A172 (cell line): ENCODE data around the gene ELOVL2. TPM values are rescaled to one million over a fixed set of nuclear protein-coding genes. Genes with fewer than 3 reads are reported as not detected.
A peak's percentile ranks its signal among the peaks of the same experiment; 100 is the strongest.

ENCODE experiments used
- DNase-seq: peaks from one replicate; pipeline ENCODE4 v3.0.0-alpha.2; 2015; ENCODE audit warnings: low spot score
- total RNA-seq: library from RNA; depleted of rRNA; stranded (reverse); fragments of >200 nt; shearing (Covaris generic); gene quantifications from 2 replicates; pipeline ENCODE4 v1.2.3, GENCODE V29; 2014

Gene ELOVL2
- total RNA-seq, 1 experiment from 2014 or later: 10.5 TPM

DNA sequence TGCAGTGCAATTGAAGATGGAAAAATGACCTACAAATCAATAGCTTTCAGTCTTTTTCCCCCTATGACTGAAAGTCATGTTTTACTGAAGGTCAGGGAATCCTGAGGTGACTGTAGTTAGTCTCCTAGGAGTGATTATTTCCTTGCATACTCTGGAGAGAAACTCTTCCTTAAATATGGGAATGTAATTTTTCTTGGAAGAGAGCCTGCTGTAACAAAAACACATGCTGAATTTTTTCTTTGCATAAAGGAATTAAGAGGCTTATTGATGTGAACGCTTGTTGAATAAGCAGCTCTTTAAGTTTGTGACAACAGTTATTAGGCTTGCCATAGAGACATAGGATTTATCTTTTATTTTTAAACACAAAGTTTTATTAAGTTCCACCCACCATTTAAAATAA lies 64.5 kb downstream of the ELOVL2 start:
- DNase-seq: no peak

DNA sequence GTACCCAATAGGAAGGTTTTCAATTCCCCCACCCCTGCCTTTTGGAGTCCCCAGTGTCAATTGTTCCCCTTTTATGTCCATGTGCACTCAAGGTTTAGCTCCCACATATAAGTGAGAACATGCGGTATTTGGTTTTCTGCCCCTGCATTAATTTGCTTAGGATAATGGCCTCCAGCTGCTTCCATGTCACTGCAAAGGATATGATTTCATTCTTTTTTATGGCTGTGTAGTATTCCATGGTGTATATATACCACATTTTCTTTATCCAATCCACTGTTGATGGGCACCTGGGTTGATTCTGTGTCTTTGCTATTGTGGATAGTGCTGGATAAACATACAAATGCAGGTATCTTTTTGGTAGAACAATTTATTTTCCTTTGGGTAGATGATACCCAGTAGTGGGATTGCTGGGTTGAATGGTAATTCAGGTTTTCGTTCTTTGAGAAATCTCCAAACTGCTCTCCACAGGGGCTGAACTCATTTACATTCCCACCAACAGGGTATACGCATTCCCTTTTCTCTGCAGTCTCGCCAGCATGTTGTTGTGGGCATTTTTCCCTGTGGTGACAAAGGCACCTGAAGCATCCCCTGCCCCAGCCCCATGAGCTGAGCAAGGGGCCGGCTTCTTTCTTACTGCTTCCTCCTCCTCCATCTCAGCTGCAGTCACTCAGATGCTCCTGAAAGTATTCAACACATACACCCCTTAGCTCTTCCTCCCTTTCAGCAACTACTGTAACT lies 66.7 kb downstream of the ELOVL2 start:
- no peak for DNase-seq

DNA sequence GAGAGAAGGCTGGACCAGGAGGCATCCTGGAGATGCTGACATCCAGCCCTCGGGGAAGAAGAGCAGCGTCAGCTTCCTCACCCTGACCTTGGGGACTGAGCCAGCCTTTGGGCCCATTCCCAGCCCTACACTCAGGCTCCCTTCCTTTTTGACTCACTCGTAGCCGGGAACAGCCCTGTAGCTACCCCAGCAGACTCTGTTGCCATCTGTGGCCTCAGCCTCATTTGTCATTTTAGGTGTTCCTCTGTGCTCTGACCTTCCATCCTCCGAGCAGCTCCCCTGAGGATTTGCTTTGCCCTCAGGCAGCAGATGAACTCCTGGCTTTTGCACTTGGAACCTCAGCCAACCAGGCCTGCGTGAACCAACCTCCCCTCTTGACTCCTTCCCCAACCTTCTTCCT lies 67.5 kb downstream of the ELOVL2 start:
- no peak for DNase-seq

DNA sequence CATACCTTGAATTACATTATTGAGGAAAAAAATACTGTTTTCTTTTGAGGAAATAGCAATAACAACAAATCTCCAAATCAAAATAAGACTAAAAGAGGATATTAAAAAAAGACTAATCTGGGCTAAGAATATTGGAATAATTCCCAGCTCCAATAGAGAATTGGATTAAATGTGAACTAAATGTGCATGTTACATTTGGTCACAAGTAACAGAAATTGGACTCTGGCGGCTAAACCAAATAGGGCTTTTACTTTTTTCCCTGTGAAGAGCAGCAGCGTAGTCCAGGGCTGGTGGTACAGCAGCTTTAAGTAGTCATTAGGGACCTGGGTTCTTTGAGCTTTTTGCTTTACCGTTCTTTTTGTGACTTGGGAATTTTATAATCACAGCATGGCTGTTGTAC lies 71.9 kb downstream of the ELOVL2 start:
- DNase-seq: no peak

DNA sequence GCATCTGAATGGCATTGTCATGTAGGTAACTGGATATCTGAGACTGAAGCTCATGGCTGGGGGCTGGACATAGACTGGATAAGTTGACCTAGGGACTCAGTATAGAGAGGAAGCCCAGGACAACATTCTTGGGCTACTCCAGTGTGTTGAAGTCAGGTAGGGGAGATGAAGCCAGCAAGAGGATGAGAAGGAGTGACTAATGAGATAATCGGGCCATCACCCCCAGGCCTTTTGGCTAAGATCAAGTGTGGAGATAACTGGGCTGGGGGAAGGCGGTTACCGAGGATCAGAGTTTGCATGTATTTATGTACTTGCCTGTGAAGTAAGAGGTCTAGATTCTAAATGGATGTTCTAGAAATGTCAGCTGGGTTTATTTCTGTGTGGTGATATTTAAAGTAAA lies 73.4 kb downstream of the ELOVL2 start:
- DNase-seq: no peak

DNA sequence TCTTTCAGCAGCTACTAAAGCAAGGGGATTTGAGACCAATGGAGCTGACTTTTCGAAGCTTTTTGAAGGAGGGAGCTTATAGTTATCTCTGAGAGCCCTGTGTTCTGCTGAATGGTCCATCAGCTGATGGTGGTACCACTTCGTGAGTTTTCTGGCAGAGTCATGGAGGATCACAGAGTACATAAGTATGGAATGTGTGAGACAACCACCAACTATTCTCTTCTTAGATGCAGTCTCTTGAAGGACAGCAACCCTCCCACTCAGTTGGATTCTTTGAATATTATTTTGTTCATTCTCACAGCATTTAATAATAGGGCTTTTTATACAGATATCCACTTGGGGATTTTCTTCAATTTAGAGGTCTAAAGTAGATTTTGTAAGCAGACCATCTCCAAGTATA lies 75.3 kb downstream of the ELOVL2 start:
- no peak for DNase-seq

DNA sequence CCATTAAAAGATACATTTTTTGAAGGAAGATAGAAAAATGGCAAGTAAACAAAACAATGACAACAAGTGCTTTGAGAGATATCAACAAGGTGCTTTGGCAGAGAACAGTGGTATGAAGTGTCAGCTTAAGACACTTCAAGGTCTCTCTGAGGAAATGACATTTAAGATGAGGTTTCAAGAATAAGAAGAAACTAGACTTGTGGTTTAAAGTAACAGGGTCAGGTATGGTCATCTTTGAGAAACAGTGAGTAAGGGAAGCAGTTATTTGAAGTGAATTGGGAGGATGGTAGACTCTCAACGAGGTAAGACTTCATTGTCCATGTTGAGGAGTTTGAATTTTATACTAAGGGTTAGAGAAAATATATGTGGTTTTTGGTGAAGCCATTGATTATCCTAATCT lies 79.4 kb downstream of the ELOVL2 start:
- DNase-seq: no peak

DNA sequence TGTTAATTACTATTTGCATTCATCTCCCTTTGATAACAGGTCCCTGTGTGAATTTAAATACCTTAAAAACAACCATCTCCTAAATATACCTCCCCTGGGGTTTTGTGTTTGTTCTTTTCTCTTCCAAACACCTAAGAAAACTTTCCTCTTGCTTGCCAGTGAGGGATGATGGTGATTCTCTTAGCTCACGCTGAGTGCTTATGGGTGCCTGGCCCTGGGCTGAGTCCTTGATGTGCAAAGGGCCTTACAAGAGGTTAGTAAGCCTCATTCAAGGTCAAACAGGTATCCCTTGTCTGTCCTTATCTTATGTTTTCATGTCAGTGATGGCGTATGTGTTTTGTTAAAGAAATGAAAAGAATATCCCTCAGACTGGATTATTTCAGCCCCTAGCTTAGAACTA lies 81.0 kb downstream of the ELOVL2 start:
- no peak for DNase-seq

DNA sequence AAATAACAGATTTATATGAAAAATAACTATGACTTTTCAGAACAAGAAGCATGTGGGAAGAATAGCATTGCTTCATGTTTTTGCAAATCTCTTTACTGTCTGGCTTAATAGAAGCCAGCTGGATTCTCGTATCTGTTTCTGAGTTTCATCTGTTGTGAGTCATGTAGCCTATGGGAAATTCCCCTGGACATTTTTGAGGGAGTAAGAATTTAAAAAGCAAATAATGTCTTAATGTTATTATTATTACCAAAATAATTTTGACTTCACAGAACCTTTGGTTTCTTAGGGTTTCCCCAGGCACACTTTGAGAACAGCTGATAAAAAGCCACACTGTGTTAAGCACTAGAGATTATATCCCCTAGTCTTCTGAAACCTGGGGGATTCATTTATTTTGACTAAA lies 81.4 kb downstream of the ELOVL2 start:
- DNase-seq: peak; percentile 18

DNA sequence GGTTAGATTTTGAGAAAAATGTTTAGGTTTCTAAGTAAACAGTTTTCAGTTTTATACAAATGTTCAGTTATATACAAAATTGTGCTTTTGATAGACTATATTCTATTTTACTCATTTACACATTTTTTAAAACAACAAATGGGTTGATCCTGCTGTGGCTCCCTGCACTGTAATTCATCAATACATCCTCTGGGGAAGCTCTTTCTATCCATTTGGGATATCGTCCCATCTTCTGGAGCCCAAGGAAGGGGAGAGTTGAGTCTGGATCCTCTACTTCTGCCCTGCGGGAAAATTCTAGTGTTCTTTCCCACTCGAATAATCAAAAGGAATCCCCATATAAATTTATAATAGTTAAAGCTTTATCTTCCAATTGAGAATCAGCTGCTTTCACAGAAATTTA lies 82.3 kb downstream of the ELOVL2 start:
- DNase-seq: no peak

DNA sequence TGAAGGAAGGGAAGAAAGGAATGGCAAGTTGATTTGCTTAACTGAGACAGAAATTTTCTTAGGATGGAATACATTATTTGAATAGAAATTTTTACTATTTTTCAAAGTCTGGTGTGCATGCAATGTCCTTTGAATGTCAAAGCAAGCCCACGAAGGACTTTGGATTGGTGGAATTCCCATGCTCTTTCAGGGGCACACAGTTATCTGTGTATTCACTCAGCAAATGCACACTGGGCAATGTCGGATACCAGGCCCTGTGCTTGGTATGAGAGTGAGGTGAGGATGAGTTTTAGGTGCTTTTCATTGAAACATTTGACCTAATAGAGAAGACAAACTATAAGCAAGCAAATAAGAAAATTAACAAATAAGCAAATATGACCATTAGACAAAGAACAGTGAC lies 83.9 kb downstream of the ELOVL2 start:
- DNase-seq: no peak

DNA sequence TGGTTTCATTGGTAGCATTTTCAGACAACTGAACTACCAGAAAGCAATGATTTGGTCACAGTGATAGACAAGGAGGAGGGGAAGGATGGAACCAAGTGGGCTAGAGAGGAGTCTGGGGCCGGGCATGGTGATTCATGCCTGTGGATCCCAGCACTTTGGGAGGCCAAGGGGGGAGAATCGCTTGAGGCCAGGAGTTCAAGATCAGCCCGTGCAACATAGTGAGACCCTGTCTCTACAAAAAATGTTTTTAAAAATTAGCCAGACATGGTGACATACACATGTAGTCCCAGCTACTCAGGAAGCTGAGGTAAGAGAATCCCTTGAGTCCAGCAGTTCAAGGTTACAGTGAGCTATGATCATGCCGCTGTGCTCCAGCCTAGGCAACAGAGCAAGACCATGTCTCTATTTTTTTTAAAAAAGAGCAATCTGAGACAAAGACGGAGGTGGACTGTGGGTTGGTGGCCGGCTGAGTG lies 86.7 kb downstream of the ELOVL2 start:
- no peak for DNase-seq

DNA sequence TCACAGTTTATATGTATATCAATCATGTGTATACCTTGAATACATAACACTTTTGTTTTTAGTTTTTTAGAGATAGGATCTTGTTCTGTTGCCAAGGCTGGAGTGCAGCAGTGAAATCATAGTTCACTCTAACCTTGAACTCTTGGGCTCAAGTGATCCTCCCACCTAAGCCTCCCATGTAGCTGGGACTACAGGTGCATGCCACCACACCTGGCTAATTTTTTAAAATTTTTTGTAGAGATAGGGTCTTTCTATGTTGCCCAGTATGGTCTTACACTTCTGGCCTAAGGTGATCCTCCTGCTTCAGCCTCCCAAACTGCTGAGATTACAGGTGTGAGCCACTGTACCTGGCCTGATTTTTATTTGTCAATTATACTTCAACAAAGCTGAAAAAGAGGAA lies 87.3 kb downstream of the ELOVL2 start:
- DNase-seq: no peak

DNA sequence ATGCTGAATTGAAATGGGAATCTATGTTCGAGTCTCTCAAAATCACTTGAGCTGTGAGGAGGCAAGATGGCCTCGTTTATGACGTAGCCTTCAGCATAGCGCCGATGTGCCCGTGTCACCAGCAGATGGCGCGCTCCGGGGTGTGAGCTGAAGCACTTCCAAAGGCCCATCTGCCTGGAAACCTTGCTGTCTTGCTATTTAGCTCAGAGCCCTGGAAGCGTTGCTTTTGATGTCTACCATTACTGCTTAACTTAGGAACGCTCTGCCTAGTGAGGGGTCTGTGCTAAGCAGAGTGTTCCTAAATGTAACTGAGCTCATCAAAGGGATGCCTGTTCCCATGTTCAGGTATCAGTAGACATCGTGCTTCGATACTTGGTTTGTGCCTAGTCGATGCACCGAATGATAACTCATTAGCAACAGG lies 89.5 kb downstream of the ELOVL2 start:
- DNase-seq: peak; percentile 78

DNA sequence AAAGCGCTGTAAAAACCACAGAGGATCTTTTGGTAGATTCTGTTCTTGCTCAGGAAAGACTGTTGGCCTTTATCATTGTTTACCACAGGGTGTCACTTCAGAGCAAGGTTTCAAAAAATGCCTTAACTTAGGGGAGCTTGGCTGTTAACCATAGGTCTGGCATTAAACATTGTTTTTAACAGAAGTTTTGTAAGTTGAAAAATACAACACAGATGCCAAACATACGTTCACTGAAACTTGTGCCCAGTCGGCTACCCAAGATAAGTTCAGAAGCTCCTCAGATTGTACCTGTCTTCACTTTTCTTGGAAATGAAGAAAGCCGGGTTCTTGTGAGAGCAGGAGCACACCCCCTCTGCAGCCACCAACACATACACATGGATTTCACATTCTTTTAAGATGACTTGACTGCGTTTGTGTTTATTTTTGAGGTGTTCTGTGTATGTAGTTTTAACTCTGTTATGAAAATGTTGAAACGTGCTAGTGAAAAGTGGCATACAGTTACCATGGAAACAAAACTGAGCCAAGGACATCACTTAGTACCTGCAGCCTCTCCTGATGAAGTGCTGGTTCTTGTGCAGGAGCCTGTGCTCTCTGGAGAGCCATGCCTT lies 92.3 kb downstream of the ELOVL2 start:
- peak; percentile 53 for DNase-seq

DNA sequence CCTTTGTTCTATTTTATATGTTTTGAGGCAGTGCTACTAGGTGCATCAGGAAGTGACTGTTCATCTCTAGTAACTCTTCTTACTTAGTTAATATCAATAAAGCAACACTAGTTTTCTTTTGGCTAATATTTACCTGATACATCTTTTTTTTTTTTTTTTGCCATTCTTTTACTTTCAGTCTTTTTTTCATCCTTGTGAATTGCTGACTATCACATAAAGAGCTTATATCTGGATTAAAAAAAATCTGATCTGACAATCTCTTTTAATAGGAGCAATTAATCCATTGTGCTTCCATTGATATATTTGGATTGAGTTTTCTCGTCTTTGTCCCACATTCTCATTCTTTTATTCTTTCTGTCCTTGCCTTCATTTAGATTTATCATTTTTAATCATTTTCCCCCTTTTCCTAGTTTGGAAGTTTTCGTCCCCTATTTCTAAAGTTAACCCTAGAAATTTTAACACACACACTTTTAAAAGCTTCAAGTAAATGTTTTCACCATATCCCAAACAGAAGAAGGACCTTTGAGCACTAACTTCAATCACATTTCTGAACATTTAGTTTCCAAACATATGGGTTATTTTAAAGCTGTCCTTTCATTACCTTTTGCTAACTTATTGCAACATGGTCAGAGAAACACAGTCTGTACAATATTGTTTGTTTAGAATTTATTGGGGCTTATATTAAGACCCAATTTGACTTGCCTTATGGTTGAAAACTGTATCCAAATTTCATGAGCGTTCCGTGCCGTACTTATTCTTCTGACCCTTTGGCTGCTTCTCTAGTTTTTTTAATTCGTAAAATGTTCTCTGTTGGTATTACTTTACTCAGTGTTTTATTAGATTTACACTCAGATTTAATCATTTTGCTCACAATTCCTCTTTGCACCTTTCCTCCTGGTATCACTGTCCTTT lies 94.3 kb downstream of the ELOVL2 start:
- no peak for DNase-seq

DNA sequence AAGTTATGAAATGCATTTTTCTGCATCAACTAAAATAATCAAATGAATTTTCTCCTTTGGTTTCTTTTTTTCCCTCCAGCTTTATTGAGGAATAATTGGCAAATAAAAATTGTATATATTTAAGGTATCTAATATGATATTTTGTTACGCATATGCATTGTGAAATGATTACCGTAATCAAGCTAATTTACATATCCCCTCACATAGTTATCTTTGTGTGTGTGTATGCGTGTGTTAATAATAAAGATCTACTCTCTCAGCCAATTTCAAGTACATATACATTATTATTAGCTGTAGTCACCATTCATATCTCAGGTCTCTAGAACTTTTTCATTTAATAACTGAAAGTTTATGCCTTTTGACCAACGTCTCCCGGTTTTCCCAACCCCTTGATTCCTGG lies 96.1 kb downstream of the ELOVL2 start:
- no peak for DNase-seq

DNA sequence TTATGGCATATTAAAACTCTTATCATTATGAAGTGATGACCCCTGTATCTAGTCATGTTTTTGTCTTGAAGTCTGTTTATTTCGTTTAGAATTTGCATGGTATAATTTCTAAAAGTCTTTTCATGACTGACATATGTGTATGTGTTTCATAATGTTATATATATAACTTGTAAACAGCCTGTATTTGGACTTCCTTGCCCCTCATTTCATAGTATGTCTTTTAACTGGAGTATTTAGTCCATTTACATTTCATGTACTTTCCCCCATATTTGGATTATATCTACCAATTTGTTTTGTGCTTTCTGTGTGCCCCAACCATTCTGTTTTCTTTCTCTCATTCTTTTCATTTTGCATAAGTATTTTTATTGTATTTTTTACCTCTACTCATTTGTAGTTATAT lies 98.3 kb downstream of the ELOVL2 start:
- DNase-seq: no peak

DNA sequence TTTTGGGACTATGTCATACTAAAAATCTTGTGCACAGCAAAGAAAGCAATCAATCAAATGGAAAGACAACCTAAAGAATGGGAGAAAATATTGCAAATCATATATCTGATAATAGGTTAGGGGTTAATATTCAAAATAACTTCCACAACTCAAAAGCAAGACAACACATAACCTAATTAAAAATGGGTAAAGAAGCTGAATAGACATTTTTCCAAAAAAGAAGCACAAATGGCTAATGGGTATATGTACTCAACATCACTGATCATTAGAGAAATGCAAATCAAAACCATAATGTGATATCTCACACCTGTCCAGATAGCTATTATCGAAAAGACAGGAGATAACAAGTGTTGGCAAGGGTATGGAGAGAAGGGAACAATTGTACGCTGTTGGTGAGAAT lies 104.3 kb downstream of the ELOVL2 start:
- DNase-seq: no peak

DNA sequence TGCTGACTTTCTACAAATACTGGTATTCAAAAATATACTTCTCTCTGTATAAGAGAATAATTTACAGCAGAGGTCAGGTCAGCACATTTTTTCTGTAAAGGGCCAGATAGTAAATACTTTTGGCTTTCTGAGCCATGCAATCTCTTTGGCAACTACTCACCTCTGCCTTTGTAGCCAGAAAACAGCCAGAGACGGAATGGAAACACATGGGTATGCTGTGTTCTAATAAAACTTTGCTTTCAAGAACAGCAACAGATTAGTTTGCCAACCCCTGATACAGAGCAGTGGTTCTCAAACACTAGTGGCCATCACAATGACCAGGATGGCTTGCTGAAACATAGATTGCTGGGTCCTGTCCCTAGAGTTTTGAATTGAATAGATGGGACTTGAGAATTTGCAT lies 111.0 kb downstream of the ELOVL2 start:
- DNase-seq: no peak
